Activated T-cell treated with anti-CD3 and anti-CD28 coated beads, Interleukin-2, amount 50 U/mL, for 72 hours (primary cell): ENCODE measurements around the gene DNAAF8. TPM values are rescaled to one million over a fixed set of nuclear protein-coding genes. Genes with fewer than 3 reads are reported as not detected.
"Not testable (repeated sequence)": the region's sequence is repeated elsewhere in the genome, so short reads cannot be mapped to it uniquely, and the experiment has no call there.

Source experiments
- ATAC-seq, 2 donors: fragments of 150-1000 bp; cut with Tn5 transposase; replicated peaks in 1 of 2; 2 replicates each; pipeline ENCODE4 v1.10.0; 2021; ENCODE audit warnings: moderate library complexity in 2 of 2, mild to moderate bottlenecking in 1 of 2
- DNase-seq, 2 donors: peaks; one replicate each; pipeline ENCODE4 v3.0.0; 2021 to 2022; ENCODE audit warnings: mixed read lengths in 1 of 2
- H3K27ac Mint-ChIP-seq: one replicate; pipeline ENCODE4 v1.8.0; 2022; ENCODE audit warnings: mild to moderate bottlenecking, moderate library complexity, mixed read lengths
- H3K27me3 Mint-ChIP-seq: one replicate; pipeline ENCODE4 v1.8.0; 2022; ENCODE audit warnings: low read depth, mixed read lengths
- H3K36me3 Mint-ChIP-seq, 2 donors: one replicate each; pipeline ENCODE4 v1.8.0; 2022; ENCODE audit warnings: mixed read lengths in 2 of 2, mild to moderate bottlenecking in 1 of 2; ENCODE audit not compliant: insufficient read depth in 2 of 2
- H3K4me1 Mint-ChIP-seq: one replicate; pipeline ENCODE4 v1.8.0; 2022; ENCODE audit warnings: low read depth, mixed read lengths
- H3K4me3 Mint-ChIP-seq, 2 donors: one replicate each; pipeline ENCODE4 v1.8.0; 2022; ENCODE audit warnings: mild to moderate bottlenecking in 2 of 2, mixed read lengths in 2 of 2, moderate library complexity in 2 of 2
- H3K9me3 Mint-ChIP-seq, 2 donors: one replicate each; pipeline ENCODE4 v1.8.0; 2022; ENCODE audit warnings: mixed read lengths in 2 of 2
- total RNA-seq, 2 donors: library from RNA; stranded (reverse); gene quantifications; one replicate each; pipeline ENCODE4 v1.2.3, GENCODE V29; 2022

The DNAAF8 gene
- total RNA-seq, 2 donors from 2014 or later = 0.48 TPM; not detected in 1

DNA sequence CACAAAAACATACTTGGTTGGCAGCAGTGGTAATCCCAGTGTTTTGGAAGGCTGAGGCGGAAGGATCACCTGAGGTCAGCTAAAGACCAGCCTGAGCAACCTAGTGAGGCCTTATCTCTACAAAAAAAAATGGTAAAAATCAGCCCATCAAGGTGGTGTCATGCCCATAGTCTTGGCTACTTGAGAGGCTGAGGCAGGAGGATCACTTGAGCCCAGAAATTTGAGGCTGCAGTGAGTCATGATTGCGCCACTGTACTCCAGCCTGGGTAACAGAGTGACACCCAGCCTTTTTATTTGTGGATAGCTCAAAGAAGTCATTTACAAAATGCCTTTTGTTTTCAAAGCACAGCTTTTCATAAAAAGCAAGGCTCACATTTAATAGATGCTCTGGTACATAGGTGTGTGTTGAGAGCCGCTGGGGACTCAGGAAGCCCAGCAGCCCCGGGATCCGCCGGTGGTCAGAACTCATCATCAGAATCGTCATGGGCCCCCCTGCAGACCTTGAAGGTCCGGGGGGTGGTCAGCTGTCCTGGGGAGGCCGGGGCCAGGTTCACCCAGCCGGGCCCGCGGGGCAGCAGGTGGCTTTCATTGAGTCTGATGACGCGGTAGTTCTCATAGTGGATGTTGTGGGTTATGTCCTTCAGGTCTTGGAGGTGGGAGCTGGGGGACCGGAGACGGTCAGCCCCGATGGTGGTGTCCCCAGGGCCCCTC is 43.2 kb downstream of the DNAAF8 start:
- ATAC-seq = no peak
- H3K36me3 Mint-ChIP-seq = no peaks in the 10 kb centered on the region
- no peak overlapping the region for H3K27ac Mint-ChIP-seq
- no peak for DNase-seq
- H3K4me1 Mint-ChIP-seq = no peaks in the 10 kb centered on the region
- H3K9me3 Mint-ChIP-seq = no peaks in the 10 kb centered on the region
- H3K27me3 Mint-ChIP-seq = no peaks in the 10 kb centered on the region
- no peak overlapping the region for H3K4me3 Mint-ChIP-seq

DNA sequence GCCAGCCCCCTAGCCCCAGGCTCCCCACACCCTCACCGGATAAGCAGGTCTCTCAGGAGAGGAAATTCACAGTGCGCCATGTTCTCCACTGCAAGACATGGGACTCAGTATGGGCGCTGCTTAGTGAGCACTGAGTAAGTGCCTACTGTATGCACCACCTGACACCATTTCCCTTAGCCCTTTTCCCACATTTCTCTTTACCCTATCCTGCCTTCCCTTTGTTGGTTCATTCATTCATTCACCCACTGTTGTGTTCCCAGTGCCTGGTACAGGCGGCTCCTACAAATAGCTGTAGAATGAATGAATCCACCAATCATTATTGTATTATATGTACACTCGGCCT is 43.7 kb downstream of the DNAAF8 start:
- H3K4me1 Mint-ChIP-seq = no peaks in the 10 kb centered on the region
- ATAC-seq (no peak), DNase-seq (no peak)
- no peaks in the 10 kb centered on the region for H3K36me3 Mint-ChIP-seq
- H3K27me3 Mint-ChIP-seq = no peaks in the 10 kb centered on the region
- no peak overlapping the region for H3K27ac Mint-ChIP-seq
- H3K9me3 Mint-ChIP-seq = no peaks in the 10 kb centered on the region
- no peak overlapping the region for H3K4me3 Mint-ChIP-seq

DNA sequence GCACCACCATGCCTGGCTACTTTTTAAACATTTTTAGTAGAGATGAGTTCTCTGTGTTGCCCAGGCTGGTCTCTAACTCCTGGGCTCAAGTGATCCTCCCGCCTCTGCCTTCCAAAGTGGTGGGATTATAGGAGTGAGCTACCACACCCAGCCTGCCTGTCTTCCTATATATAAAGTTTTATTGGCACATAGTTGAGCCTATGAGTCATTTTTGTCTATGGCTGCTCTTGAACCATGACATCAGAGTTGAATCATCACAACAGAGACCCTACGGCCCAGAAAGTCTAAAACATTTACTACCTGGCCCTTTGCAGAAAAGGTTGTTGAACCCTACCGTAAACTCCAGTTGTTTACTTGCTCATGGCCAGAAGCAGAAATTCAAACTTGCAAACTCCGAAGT is 45.9 kb downstream of the DNAAF8 start:
- Mint-ChIP-seq H3K27me3 (no peaks in the 10 kb centered on the region), H3K4me1 (no peaks in the 10 kb centered on the region)
- ATAC-seq = no peak

DNA sequence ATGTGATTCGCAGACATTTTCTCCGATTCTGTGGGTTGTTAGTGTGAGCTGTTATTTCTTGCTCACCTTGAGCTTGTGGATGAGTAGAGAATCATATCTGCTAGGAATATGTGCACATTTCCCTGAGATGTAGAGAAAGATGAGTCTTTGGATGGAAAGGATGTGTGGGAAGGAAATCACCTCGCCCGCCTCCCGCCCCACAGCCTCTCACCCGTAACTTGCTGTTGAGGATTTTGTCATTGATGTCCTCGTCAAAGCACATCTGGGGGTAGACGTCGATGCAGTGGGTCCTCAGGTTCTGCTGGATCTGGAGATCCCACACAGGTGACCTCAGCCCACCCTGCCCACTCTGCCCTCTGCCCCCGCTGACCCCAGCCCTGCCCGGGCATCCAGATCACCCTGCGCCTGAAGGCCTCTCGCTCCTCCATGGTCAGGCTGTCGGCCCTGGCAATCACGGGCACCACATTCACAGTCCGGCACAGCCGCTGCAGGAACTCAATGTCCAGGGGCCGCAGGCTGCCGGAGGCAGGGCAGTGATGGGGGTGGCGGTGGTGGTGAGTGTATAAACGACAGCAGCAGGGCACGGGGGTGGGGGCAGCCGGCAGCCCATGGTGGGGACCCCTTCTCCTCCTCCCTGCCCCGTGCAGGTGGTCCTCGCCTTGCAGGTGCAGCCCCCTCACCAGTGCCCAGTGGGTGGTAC is 49.1 kb downstream of the DNAAF8 start:
- ATAC-seq (no peak), DNase-seq (no peak)
- Mint-ChIP-seq H3K36me3 (no peaks in the 10 kb centered on the region), H3K27ac (no peak overlapping the region), H3K4me1 (no peaks in the 10 kb centered on the region), H3K4me3 (no peak overlapping the region), H3K9me3 (no peaks in the 10 kb centered on the region), H3K27me3 (no peaks in the 10 kb centered on the region)

More for the DNA sequence above, 45.9 kb downstream of the DNAAF8 start:
- Mint-ChIP-seq H3K36me3 (no peaks in the 10 kb centered on the region), H3K9me3 (no peaks in the 10 kb centered on the region), H3K27ac (no peak overlapping the region), H3K4me3 (no peak overlapping the region)
- DNase-seq = no peak

GRCh38 chr16:4783951-4784336 is 49.6 kb downstream of the DNAAF8 start:
- no peak overlapping the region for H3K4me3 Mint-ChIP-seq
- H3K36me3 Mint-ChIP-seq = no peaks in the 10 kb centered on the region
- H3K9me3 Mint-ChIP-seq = no peaks in the 10 kb centered on the region
- ATAC-seq (no peak), DNase-seq (no peak)
- no peak overlapping the region for H3K27ac Mint-ChIP-seq
- H3K27me3 Mint-ChIP-seq = no peaks in the 10 kb centered on the region
- H3K4me1 Mint-ChIP-seq = no peaks in the 10 kb centered on the region

DNA sequence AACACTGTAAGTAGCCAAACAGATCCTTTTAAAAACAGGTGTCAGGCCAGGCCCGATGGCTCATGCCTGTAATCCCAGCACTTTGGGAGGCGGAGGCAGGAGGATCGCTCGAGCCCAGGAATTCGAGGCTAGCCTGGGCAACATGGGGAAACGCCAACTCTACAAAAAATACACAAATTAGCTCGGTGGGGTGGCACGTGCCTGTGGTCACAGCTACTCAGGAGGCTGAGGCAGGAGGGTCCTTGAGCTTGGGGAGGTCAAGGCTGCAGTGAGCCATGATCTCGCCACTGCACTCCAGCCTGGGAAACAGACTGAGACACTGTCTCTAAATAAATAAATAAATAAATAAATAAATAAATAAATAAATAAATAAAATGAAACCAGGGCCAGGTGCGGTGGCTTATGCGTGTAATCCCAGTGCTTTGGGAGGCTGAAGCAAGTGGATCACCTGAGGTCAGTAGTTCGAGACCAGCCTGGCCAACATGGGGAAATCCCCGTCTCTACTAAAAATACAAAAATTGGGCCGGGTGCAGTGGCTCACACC is 50.2 kb downstream of the DNAAF8 start:
- not testable (repeated sequence) for H3K27me3 Mint-ChIP-seq, H3K36me3 Mint-ChIP-seq, H3K9me3 Mint-ChIP-seq, H3K27ac Mint-ChIP-seq, H3K4me3 Mint-ChIP-seq, H3K4me1 Mint-ChIP-seq, DNase-seq, ATAC-seq

DNA sequence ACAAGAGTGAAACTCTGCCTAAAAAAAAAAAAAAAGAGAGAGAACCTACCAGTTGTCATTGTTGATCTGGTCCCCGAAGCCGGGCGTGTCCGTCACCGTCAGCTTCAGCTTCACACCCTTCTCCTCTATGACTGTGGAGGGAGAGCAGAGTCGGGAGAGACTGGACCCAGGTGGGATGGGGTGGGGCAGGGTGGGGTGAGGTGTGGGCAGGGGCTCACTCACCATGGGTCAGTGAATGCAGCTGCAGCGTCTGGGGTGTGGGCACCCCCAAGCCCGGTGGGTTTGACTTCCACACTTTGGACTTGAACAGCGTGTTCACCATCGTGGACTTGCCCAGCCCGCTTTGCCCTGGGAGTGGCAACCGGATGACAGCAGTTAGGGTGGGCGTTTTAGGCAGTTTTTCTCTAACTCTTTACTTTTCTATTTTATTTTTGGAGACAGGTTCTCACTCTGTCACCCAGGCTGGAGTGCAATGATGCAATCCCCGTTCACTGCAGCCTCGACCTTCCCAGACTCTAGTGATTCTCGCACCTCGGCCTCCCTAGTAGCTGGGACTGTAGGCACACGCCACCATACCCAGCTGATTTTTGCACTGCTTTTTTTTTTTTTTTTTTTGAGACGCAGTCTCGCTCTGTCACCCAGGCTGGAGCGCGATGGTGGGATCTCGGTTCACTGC is 51.6 kb downstream of the DNAAF8 start:
- Mint-ChIP-seq H3K27ac (no peak overlapping the region), H3K4me1 (peaks cover 3% of the 10 kb centered on the region), H3K4me3 (no peak overlapping the region), H3K27me3 (no peaks in the 10 kb centered on the region), H3K36me3 (no peaks in the 10 kb centered on the region), H3K9me3 (no peaks in the 10 kb centered on the region)
- ATAC-seq = no peak
- no peak for DNase-seq

DNA sequence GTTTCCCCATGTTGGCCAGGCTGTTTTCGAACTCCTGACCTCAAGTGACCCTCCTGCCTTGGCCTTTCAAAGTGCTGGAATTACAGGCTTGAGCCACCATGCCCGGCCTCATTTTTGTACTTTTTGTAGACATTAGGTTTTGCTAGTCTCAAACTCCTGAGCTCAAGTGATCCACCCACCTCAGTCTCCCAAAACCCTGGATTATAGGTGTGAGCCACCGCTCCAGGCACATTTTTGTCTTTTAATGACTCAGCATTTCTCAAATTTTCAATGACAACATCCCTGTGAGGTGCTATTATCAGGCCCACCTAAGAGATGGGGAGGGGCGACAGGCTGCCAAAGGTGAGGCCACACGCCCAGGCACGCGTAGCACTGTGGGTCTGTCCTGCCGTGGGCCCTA is 52.7 kb downstream of the DNAAF8 start:
- Mint-ChIP-seq H3K4me3 (no peak overlapping the region), H3K9me3 (no peaks in the 10 kb centered on the region), H3K4me1 (peaks cover 6% of the 10 kb centered on the region), H3K27ac (no peak overlapping the region), H3K36me3 (no peaks in the 10 kb centered on the region), H3K27me3 (no peaks in the 10 kb centered on the region)
- ATAC-seq = no peak
- no peak for DNase-seq

DNA sequence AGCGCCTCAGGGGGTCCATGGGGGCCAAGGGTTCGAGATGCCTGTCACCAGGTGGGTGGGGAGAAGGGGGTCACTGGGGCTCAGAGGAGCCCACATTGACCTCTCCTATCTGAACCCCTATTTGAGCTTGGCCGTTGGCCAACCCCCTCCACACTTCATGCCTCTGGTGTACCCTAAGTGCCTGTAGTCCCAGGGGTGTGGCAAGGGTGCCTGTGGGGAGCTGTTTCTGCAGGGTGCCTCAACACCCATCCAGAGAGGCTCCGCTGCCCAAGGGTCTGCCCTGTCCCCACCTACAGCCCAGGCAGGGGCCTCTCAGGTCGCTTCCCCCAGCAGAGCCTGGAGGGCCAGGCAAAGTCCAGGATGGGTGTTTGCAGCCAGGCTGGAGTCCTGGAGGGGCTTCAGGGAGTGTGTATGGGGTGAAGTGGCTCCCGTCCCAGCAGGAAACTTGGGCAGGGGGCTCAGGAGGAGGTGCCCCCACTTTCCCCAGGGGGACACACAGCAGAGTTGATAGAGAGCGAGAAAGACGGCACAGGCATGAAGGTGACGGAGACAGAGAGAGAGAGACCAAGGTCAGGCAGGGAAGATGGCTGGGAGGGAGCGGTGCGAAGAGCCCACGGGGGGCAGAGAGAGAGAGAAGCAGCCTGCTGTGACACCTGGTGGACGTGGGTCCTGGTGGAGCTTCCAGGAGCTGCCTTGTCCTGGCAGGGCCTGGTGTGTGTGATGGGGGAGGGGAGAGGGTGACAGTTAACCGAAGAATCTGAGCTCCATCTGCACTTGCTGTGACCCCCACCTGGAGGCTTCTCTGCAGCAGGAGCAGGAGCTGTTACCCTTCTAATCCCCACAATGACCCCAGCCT is 53.5 kb downstream of the DNAAF8 start, which contains the start of gene SEPTIN12:
Gene SEPTIN12, minus strand, starts transcription at position 719 of the 856 bp plus-strand sequence. Its CDS starts 700 bp downstream, at position 19.
- H3K4me3 Mint-ChIP-seq = no peak within 1 kb of the TSS
- H3K36me3 Mint-ChIP-seq = no peaks in the 10 kb centered on the region
- no peak within 1 kb of the TSS for H3K27ac Mint-ChIP-seq
- no peak for DNase-seq
- H3K4me1 Mint-ChIP-seq = peaks cover 6% of the 10 kb centered on the region
- ATAC-seq = no peak
- H3K9me3 Mint-ChIP-seq = no peaks in the 10 kb centered on the region
- H3K27me3 Mint-ChIP-seq = no peaks in the 10 kb centered on the region

GRCh38 chr16:4788489-4788889 is 54.2 kb downstream of the DNAAF8 start:
- Mint-ChIP-seq H3K9me3 (no peaks in the 10 kb centered on the region), H3K4me1 (peaks cover 6% of the 10 kb centered on the region), H3K27ac (no peak overlapping the region), H3K36me3 (no peaks in the 10 kb centered on the region), H3K4me3 (no peak overlapping the region), H3K27me3 (no peaks in the 10 kb centered on the region)
- no peak for ATAC-seq
- no peak for DNase-seq

DNA sequence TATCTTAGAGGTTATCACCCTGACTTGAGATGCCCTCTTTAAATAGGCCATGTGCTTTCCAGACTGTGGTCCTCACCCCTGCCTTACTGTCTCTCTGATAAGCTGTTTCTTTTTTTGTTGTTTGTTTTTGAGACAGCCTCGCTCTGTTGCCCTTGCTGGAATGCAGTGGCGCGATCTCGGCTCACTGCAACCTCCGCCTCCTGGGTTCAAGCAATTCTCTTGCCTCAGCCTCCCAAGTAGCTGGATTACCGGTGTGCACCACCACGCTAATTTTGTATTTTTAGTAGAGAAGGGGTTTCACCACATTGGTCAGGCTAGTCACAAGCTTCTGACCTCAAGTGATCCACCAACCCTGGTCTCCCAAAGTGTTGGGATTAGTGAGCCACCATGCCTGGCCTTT is 54.6 kb downstream of the DNAAF8 start:
- Mint-ChIP-seq H3K27me3 (no peaks in the 10 kb centered on the region), H3K9me3 (no peaks in the 10 kb centered on the region), H3K27ac (no peak overlapping the region), H3K4me1 (peaks cover 6% of the 10 kb centered on the region), H3K4me3 (no peak overlapping the region), H3K36me3 (no peaks in the 10 kb centered on the region)
- DNase-seq (no peak), ATAC-seq (no peak)

DNA sequence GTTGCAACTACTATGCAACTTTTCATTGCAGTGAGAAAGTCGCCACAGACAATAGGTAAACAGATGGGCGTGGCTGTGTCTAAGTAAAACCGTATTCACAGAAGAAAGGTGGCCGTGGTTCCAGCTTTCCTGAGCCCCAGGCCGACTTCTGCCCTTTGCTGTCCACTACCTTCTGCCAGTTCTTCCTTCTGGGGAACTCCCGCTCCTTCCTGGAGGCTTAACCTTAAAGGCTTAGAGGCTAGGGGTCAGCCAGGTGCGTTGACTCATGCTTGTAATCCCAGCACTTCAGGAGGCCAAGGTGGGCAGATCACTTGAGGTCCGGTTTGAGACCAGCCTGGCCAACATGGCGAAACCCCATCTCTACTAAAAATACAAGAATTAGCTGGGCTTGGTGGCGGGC is 55.9 kb downstream of the DNAAF8 start:
- no peak for DNase-seq
- no peak for ATAC-seq
- no peaks in the 10 kb centered on the region for H3K27me3 Mint-ChIP-seq
- no peaks in the 10 kb centered on the region for H3K36me3 Mint-ChIP-seq
- H3K27ac Mint-ChIP-seq = no peak overlapping the region
- H3K4me1 Mint-ChIP-seq = peaks cover 6% of the 10 kb centered on the region
- no peak overlapping the region for H3K4me3 Mint-ChIP-seq
- H3K9me3 Mint-ChIP-seq = no peaks in the 10 kb centered on the region

DNA sequence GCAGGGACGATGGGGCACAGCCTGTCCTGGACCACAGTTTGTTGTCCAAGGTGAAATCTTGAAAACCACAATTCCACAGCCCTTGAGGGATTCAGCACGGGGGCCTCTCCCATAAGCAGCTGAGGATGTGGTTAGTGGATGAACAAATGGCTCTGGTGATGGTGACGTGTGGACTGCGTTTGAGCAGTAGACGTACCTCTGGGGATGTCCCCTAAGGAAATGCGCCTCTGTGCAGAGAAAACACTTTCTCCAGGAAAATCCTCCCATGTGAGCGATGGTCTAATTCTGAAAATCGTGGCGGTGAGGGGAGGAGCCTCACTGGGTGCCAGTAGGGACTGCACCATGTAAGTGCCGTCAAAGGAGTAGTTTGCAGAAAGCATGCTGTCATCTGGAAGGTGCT is 56.5 kb downstream of the DNAAF8 start:
- Mint-ChIP-seq H3K36me3 (no peaks in the 10 kb centered on the region), H3K4me3 (no peak overlapping the region), H3K4me1 (peaks cover 6% of the 10 kb centered on the region), H3K27me3 (no peaks in the 10 kb centered on the region), H3K27ac (no peak overlapping the region), H3K9me3 (no peaks in the 10 kb centered on the region)
- peak in 1 of 2 donors; percentile 36 for ATAC-seq
- no peak for DNase-seq
